ENCODE measurements around the gene MAPKAPK2. TPM values are rescaled to one million over a fixed set of nuclear protein-coding genes. Genes with fewer than 3 reads are reported as not detected.

MAPKAPK2 gene
- total RNA-seq, 1 experiment from 2014 or later: 54.9 TPM

DNA sequence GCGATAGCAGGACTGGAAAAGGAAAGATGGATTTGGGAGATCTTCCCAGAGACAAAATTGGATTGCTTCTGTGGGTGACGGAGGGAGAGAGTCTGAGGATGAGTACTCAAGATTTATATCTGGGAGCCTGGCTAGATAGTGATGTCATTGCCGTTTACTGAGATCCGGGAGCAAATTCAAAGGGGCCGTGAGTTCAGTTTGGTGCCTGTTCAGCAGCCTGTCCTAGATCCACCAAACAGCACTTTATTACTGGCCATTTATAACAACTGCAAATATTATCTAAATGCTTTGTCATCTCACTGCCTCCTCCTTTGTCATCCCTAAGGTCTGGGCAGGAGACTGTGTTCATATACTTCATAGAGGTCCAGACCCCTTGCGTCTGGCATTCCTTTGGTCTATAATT lies 29.2 kb downstream of the MAPKAPK2 start:
- Mint-ChIP-seq H3K9me3 (no peaks in the 10 kb centered on the region), H3K4me3 (no peak overlapping the region), H3K4me1 (peaks cover 19% of the 10 kb centered on the region), H3K27ac (no peak overlapping the region), H3K27me3 (ENCODE audit: low read depth) (no peaks in the 10 kb centered on the region), H3K36me3 (no peaks in the 10 kb centered on the region)
- ChIA-PET POLR2A (no interaction called here), CTCF (interaction anchor here (0.7 to 2.5 kb wide), 5 partner anchors 11 to 311 kb away, joined by 3 to 11 read pairs (median 3); no protein-coding TSS in a partner anchor)
- ATAC-seq: no peak
- no peak for TF ChIP-seq NR2C2 (CRISPR knock-in tag; IDR thresholded peaks at IDR 0.05)
- TF ChIP-seq, protein P1, sequence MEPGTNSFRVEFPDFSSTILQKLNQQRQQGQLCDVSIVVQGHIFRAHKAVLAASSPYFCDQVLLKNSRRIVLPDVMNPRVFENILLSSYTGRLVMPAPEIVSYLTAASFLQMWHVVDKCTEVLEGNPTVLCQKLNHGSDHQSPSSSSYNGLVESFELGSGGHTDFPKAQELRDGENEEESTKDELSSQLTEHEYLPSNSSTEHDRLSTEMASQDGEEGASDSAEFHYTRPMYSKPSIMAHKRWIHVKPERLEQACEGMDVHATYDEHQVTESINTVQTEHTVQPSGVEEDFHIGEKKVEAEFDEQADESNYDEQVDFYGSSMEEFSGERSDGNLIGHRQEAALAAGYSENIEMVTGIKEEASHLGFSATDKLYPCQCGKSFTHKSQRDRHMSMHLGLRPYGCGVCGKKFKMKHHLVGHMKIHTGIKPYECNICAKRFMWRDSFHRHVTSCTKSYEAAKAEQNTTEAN (CRISPR knock-in tag; IDR thresholded peaks at IDR 0.05): no peak
- DNase-seq (ENCODE audit: low spot score): no peak

DNA sequence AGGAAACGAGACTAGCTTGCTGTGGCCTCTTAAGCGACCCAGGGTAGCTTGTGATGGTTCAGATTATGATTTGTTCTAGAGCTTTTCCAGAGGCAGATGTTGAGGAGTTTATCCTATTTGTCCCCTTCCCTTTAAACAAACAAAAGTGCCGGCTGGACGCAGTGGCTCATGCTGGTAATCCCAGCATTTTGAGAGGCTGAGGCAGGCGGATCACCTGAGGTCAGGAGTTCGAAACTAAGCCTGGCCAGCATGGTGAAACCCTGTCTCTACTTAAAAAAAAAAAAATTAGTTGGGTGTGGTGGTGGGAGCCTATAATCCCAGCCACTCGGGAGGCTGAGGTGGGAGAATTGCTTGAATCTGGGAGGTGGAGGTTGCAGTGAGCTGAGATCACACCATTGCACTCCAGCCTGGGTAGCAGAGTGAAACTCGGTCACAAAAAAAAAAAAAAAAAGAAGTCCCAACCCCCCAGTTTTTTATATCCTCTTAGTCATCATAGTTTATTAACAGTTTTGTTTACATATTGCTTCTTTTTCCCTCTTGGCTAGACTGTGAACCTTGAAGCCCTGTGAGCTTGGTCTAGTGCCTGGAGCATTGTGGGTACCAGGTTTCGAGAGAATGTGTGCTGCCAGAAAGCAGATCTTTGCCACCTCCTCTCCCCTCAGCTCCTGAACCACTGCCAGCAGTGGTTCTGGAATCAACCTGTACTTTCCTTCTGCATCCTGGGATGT lies 29.8 kb downstream of the MAPKAPK2 start:
- no peak for ATAC-seq

DNA sequence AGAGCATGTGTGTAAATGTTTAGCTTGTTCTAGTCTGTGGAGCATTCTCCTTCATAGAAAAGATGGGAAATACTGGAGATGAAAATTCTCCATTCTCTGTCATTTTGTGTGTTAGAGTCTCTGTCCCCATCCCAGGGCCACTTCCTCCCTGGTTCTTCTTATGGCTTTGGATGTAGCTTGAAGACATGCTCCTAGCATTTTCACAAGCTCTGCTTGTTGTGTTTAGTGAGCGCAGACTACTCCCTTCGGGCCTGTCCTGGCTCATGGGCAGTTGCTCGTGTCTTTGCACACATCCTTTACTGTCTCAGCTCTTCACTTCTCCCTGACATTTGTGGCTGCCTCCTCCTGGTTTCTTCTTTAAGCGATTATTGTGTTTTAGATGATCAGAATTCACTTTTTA lies 30.4 kb downstream of the MAPKAPK2 start:
- ChIA-PET CTCF (interaction anchor here (0.9 to 2.5 kb wide), 12 partner anchors 8 to 216 kb away, joined by 3 to 11 read pairs (median 4); partner anchors contain the start of gene EIF2D), POLR2A (no interaction called here)
- Mint-ChIP-seq H3K36me3 (no peaks in the 10 kb centered on the region), H3K27me3 (ENCODE audit: low read depth) (no peaks in the 10 kb centered on the region), H3K4me3 (no peak overlapping the region), H3K9me3 (no peaks in the 10 kb centered on the region), H3K27ac (no peak overlapping the region; the same call in 1 of the 2 replicates), H3K4me1 (peaks cover 11% of the 10 kb centered on the region)
- DNase-seq (ENCODE audit: low spot score): no peak
- no peak for TF ChIP-seq SMAD4 (CRISPR knock-in tag; IDR thresholded peaks at IDR 0.05)
- TF ChIP-seq FOXP1 (CRISPR knock-in tag; IDR thresholded peaks at IDR 0.05; ENCODE audit: borderline replicate concordance): no peak
- TF ChIP-seq, protein P2, sequence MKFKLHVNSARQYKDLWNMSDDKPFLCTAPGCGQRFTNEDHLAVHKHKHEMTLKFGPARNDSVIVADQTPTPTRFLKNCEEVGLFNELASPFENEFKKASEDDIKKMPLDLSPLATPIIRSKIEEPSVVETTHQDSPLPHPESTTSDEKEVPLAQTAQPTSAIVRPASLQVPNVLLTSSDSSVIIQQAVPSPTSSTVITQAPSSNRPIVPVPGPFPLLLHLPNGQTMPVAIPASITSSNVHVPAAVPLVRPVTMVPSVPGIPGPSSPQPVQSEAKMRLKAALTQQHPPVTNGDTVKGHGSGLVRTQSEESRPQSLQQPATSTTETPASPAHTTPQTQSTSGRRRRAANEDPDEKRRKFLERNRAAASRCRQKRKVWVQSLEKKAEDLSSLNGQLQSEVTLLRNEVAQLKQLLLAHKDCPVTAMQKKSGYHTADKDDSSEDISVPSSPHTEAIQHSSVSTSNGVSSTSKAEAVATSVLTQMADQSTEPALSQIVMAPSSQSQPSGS (CRISPR knock-in tag; IDR thresholded peaks at IDR 0.05; ENCODE audit: borderline replicate concordance, low read depth): no peak
- no peak for TF ChIP-seq NFATC4 (CRISPR knock-in tag; IDR thresholded peaks at IDR 0.05)
- no peak for TF ChIP-seq ZNF317 (CRISPR knock-in tag; IDR thresholded peaks at IDR 0.05; ENCODE audit: borderline replicate concordance, low read depth)
- TF ChIP-seq CREM (CRISPR knock-in tag; IDR thresholded peaks at IDR 0.05): no peak
- TF ChIP-seq ZNF671 (CRISPR knock-in tag; IDR thresholded peaks at IDR 0.05): no peak
- no peak for TF ChIP-seq GTF2I (CRISPR knock-in tag; conservative IDR thresholded peaks at IDR 0.05)
- TF ChIP-seq OVOL2 (CRISPR knock-in tag; IDR thresholded peaks at IDR 0.05; ENCODE audit: borderline replicate concordance): no peak
- TF ChIP-seq, protein P3, sequence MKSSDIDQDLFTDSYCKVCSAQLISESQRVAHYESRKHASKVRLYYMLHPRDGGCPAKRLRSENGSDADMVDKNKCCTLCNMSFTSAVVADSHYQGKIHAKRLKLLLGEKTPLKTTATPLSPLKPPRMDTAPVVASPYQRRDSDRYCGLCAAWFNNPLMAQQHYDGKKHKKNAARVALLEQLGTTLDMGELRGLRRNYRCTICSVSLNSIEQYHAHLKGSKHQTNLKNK (CRISPR knock-in tag; IDR thresholded peaks at IDR 0.05): no peak
- TF ChIP-seq NFE2L1 (CRISPR knock-in tag; IDR thresholded peaks at IDR 0.05): no peak
- TF ChIP-seq, protein P1 (CRISPR knock-in tag; IDR thresholded peaks at IDR 0.05): no peak
- TF ChIP-seq FOXK1 (CRISPR knock-in tag; IDR thresholded peaks at IDR 0.05): no peak
- TF ChIP-seq ETV6 (CRISPR knock-in tag; IDR thresholded peaks at IDR 0.05): no peak
- no peak for TF ChIP-seq ZNF219 (CRISPR knock-in tag; IDR thresholded peaks at IDR 0.05; ENCODE audit: borderline replicate concordance)
- TF ChIP-seq TP53 (CRISPR knock-in tag; IDR thresholded peaks at IDR 0.05): no peak
- TF ChIP-seq, protein P4, sequence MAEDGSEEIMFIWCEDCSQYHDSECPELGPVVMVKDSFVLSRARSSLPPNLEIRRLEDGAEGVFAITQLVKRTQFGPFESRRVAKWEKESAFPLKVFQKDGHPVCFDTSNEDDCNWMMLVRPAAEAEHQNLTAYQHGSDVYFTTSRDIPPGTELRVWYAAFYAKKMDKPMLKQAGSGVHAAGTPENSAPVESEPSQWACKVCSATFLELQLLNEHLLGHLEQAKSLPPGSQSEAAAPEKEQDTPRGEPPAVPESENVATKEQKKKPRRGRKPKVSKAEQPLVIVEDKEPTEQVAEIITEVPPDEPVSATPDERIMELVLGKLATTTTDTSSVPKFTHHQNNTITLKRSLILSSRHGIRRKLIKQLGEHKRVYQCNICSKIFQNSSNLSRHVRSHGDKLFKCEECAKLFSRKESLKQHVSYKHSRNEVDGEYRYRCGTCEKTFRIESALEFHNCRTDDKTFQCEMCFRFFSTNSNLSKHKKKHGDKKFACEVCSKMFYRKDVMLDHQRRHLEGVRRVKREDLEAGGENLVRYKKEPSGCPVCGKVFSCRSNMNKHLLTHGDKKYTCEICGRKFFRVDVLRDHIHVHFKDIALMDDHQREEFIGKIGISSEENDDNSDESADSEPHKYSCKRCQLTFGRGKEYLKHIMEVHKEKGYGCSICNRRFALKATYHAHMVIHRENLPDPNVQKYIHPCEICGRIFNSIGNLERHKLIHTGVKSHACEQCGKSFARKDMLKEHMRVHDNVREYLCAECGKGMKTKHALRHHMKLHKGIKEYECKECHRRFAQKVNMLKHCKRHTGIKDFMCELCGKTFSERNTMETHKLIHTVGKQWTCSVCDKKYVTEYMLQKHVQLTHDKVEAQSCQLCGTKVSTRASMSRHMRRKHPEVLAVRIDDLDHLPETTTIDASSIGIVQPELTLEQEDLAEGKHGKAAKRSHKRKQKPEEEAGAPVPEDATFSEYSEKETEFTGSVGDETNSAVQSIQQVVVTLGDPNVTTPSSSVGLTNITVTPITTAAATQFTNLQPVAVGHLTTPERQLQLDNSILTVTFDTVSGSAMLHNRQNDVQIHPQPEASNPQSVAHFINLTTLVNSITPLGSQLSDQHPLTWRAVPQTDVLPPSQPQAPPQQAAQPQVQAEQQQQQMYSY (CRISPR knock-in tag; IDR thresholded peaks at IDR 0.05): no peak
- TF ChIP-seq SOX15 (CRISPR knock-in tag; IDR thresholded peaks at IDR 0.05): no peak
- no peak for ATAC-seq

More for the DNA sequence above, 29.8 kb downstream of the MAPKAPK2 start:
- H3K36me3 Mint-ChIP-seq: no peaks in the 10 kb centered on the region
- ChIA-PET CTCF (interaction anchor here (0.7 to 2.5 kb wide), 12 partner anchors 9 to 310 kb away, joined by 3 to 11 read pairs (median 4); partner anchors contain the start of gene EIF2D), POLR2A (no interaction called here)
- H3K4me1 Mint-ChIP-seq: peaks cover 14% of the 10 kb centered on the region
- H3K27me3 Mint-ChIP-seq (ENCODE audit: low read depth): no peaks in the 10 kb centered on the region
- no peak overlapping the region for H3K4me3 Mint-ChIP-seq
- TF ChIP-seq, protein P5, sequence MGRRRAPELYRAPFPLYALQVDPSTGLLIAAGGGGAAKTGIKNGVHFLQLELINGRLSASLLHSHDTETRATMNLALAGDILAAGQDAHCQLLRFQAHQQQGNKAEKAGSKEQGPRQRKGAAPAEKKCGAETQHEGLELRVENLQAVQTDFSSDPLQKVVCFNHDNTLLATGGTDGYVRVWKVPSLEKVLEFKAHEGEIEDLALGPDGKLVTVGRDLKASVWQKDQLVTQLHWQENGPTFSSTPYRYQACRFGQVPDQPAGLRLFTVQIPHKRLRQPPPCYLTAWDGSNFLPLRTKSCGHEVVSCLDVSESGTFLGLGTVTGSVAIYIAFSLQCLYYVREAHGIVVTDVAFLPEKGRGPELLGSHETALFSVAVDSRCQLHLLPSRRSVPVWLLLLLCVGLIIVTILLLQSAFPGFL (CRISPR knock-in tag; IDR thresholded peaks at IDR 0.05; ENCODE audit: borderline replicate concordance): no peak
- H3K9me3 Mint-ChIP-seq: no peaks in the 10 kb centered on the region
- H3K27ac Mint-ChIP-seq: no peak overlapping the region
- no peak for DNase-seq (ENCODE audit: low spot score)
